Prostate gland (tissue), 2 donors: ENCODE results near the gene NEURL1B. TPM values are rescaled to one million over a fixed set of nuclear protein-coding genes. Genes with fewer than 3 reads are reported as not detected.

Experiments
- DNase-seq: peaks from one replicate; pipeline ENCODE4 v3.0.0-alpha.2; 2019; ENCODE audit warnings: low spot score
- H3K27ac ChIP-seq, 2 donors: fragments of 200-600 bp; sonication (generic); 2 replicates each; pipeline ENCODE4 v1.5.1; 2017 to 2019
- H3K27me3 ChIP-seq: fragments of 200-600 bp; sonication (generic); replicated peaks from 2 replicates; pipeline ENCODE4 v1.5.1; 2019; ENCODE audit not compliant: insufficient read depth
- H3K36me3 ChIP-seq, 2 donors: fragments of 200-600 bp; sonication (generic); 1 replicate in 1 of 2; 2 replicates in 1 of 2; pipeline versions ENCODE4 v1.5.1 to v1.8.1; 2017 to 2019
- H3K4me1 ChIP-seq: fragments of 200-600 bp; sonication (generic); replicated peaks from 2 replicates; pipeline ENCODE4 v1.5.1; 2019
- H3K4me3 ChIP-seq, 2 donors: fragments of 200-600 bp; sonication (generic); 2 replicates each; pipeline ENCODE4 v1.5.1; 2017 to 2019
- H3K9me3 ChIP-seq: fragments of 200-600 bp; sonication (generic); 2 replicates; pipeline ENCODE4 v1.5.1; 2017
- CTCF ChIP-seq, 4 experiments: fragments of 200-600 bp in 2 of 4; fragments of 450-650 bp in 2 of 4; sonication (generic) in 2 of 4; IDR thresholded peaks; 1 replicate in 3 of 4; 2 replicates in 1 of 4; pipeline ENCODE4 v1.5.1; 2016 to 2019; ENCODE audit warnings: antibody characterized with exemption in 4 of 4, mild to moderate bottlenecking in 2 of 4, moderate library complexity in 2 of 4
- POLR2A ChIP-seq: fragments of 450-650 bp; IDR thresholded peaks from one replicate; pipeline ENCODE4 v1.6.1; 2016; ENCODE audit warnings: antibody characterized with exemption, mild to moderate bottlenecking
- POLR2AphosphoS5 ChIP-seq: sonication (generic); formaldehyde crosslinking; IDR thresholded peaks from one replicate; pipeline ENCODE4 v1.6.1; 2017; ENCODE audit warnings: antibody characterized with exemption
- whole genome bisulfite sequencing: methylation state at CpG from one replicate; pipeline ENCODE4 v1.1.5; 2018; 5-methylcytosine and 5-hydroxymethylcytosine counted together
- intact Hi-C: fragments of 100-400 bp; cut with DNase I; formaldehyde crosslinking; loops from one replicate; pipeline ENCODE4 v1.14.2; 2022
- total RNA-seq, 2 donors: library from RNA; depleted of rRNA; stranded (reverse); fragments of >200 nt; gene quantifications; one replicate each; pipeline ENCODE4 v1.1.0, GENCODE V29; 2016

NEURL1B gene
- total RNA-seq, 2 donors from 2014 or later = 23.9 to 39.9 TPM

GRCh38 chr5:172633403-172633970 lies 7.6 kb upstream of the NEURL1B start:
- H3K36me3 ChIP-seq = no peaks in the 10 kb centered on the region
- TF ChIP-seq POLR2AphosphoS5 (no peak), POLR2A (no peak), CTCF (IDR thresholded peaks at IDR 0.05) (no peak)
- 98% methylated on average over 3 of the region's 3 CpGs for WGBS
- no peaks in the 10 kb centered on the region for H3K4me1 ChIP-seq
- no peaks in the 10 kb centered on the region for H3K27me3 ChIP-seq
- intact Hi-C loops = no loop called here
- DNase-seq = no peak
- no peaks in the 10 kb centered on the region for H3K9me3 ChIP-seq
- H3K27ac ChIP-seq = no peak overlapping the region
- H3K4me3 ChIP-seq = no peak overlapping the region

- Histone ChIP-seq H3K4me1 (no peaks in the 10 kb centered on the region), H3K9me3 (no peaks in the 10 kb centered on the region), H3K4me3 (no peak overlapping the region), H3K27ac (no peak overlapping the region), H3K36me3 (no peaks in the 10 kb centered on the region), H3K27me3 (no peaks in the 10 kb centered on the region)
- intact Hi-C loops = no loop called here
- TF ChIP-seq POLR2AphosphoS5 (no peak), POLR2A (no peak), CTCF (IDR thresholded peaks at IDR 0.05) (no peak)
- WGBS = 89% methylated on average over 4 of the region's 4 CpGs
- DNase-seq = no peak
Measured at GRCh38 chr5:172634106-172634899, 6.8 kb upstream of the NEURL1B start.

- 79% methylated on average over 12 of the region's 12 CpGs for WGBS
- intact Hi-C loops = no loop called here
- no peak for DNase-seq
Measured at GRCh38 chr5:172635038-172635437, 6.0 kb upstream of the NEURL1B start.

GRCh38 chr5:172636279-172637050 lies 4.6 kb upstream of the NEURL1B start:
- no peaks in the 10 kb centered on the region for H3K36me3 ChIP-seq
- intact Hi-C loops = no loop called here
- no peak overlapping the region for H3K4me3 ChIP-seq
- H3K9me3 ChIP-seq = no peaks in the 10 kb centered on the region
- H3K27ac ChIP-seq = no peak overlapping the region
- no peaks in the 10 kb centered on the region for H3K27me3 ChIP-seq
- 75% methylated on average over 11 of the region's 11 CpGs for WGBS
- DNase-seq = no peak
- H3K4me1 ChIP-seq = peaks cover 3% of the 10 kb centered on the region
- TF ChIP-seq CTCF (IDR thresholded peaks at IDR 0.05) = no peak
- TF ChIP-seq POLR2A = no peak

More at GRCh38 chr5:172635038-172635437, 6.0 kb upstream of the NEURL1B start:
- H3K36me3 ChIP-seq = no peaks in the 10 kb centered on the region
- H3K4me3 ChIP-seq = no peak overlapping the region
- no peaks in the 10 kb centered on the region for H3K27me3 ChIP-seq
- no peaks in the 10 kb centered on the region for H3K9me3 ChIP-seq
- TF ChIP-seq CTCF (IDR thresholded peaks at IDR 0.05) (no peak), POLR2AphosphoS5 (no peak), POLR2A (no peak)
- no peak overlapping the region for H3K27ac ChIP-seq
- no peaks in the 10 kb centered on the region for H3K4me1 ChIP-seq
